Cardiac muscle cell (in vitro differentiated cells and primary cell): ENCODE data around the gene VAMP2. TPM values are rescaled to one million over a fixed set of nuclear protein-coding genes. Genes with fewer than 3 reads are reported as not detected.

ENCODE experiments used
- DNase-seq, 2 donors: peaks; one replicate each; pipeline versions ENCODE4 v3.0.0 to v3.0.0-alpha.2; 2010 to 2017; ENCODE audit warnings: low read depth in 1 of 2, low spot score in 1 of 2
- H3K27ac ChIP-seq: fragments of 200-600 bp; sonication (generic); 2 replicates; pipeline ENCODE4 v1.5.1; 2016
- H3K27me3 ChIP-seq: fragments of 200-600 bp; sonication (generic); 2 replicates; pipeline ENCODE4 v1.6.0; 2016; ENCODE audit warnings: control low read depth
- H3K36me3 ChIP-seq: fragments of 200-600 bp; sonication (generic); 2 replicates; pipeline ENCODE4 v1.5.1; 2016; ENCODE audit warnings: control low read depth
- H3K4me1 ChIP-seq: fragments of 200-600 bp; sonication (generic); 2 replicates; pipeline ENCODE4 v1.8.1; 2017; ENCODE audit warnings: low read depth, mild to moderate bottlenecking, mixed run types
- H3K4me3 ChIP-seq: fragments of 200-600 bp; sonication (generic); 2 replicates; pipeline ENCODE4 v1.5.1; 2016; ENCODE audit warnings: mild to moderate bottlenecking
- H3K9me3 ChIP-seq: fragments of 200-600 bp; sonication (generic); 2 replicates; pipeline ENCODE4 v1.5.1; 2017; ENCODE audit warnings: low read depth, mild to moderate bottlenecking, control low read depth
- CTCF ChIP-seq: IDR thresholded peaks from 2 replicates; pipeline ENCODE4 v1.5.1; 2012; ENCODE audit warnings: low read depth, mild to moderate bottlenecking, low read length
- polyA plus RNA-seq: library from polyadenylated mRNA; unstranded; fragments of >200 nt; fragmentation: Nextera tagmentation; extraction: Ambion mirVana; gene quantifications from 2 replicates; pipeline ENCODE4 v1.2.1, GENCODE V29; 2016
- total RNA-seq: library from RNA; depleted of rRNA; stranded (reverse); fragments of >200 nt; gene quantifications from 2 replicates; pipeline ENCODE4 v1.2.3, GENCODE V29; 2016

Gene VAMP2
- total and polyA plus RNA-seq, 2 experiments from 2014 or later: 35.7 to 102 TPM

GRCh38 chr17:8151120-8151640 is 11.6 kb downstream of the VAMP2 start:
- no peaks in the 10 kb centered on the region for H3K9me3 ChIP-seq
- no peaks in the 10 kb centered on the region for H3K27me3 ChIP-seq
- peaks cover 35% of the 10 kb centered on the region for H3K36me3 ChIP-seq
- peak overlapping the region; percentile 64 for H3K4me3 ChIP-seq
- peaks cover 38% of the 10 kb centered on the region for H3K4me1 ChIP-seq
- peak; percentile 94 to 96 for DNase-seq
- TF ChIP-seq CTCF: no peak
- H3K27ac ChIP-seq: peak overlapping the region; percentile 97

GRCh38 chr17:8150194-8151119 is 12.3 kb downstream of the VAMP2 start:
- Histone ChIP-seq H3K36me3 (peaks cover 41% of the 10 kb centered on the region), H3K4me1 (peaks cover 38% of the 10 kb centered on the region), H3K27me3 (no peaks in the 10 kb centered on the region), H3K9me3 (no peaks in the 10 kb centered on the region), H3K4me3 (peak overlapping the region; percentile 64), H3K27ac (peak overlapping the region; percentile 97)
- no peak for TF ChIP-seq CTCF
- no peak for DNase-seq

- peaks cover 31% of the 10 kb centered on the region for H3K4me1 ChIP-seq
- DNase-seq: no peak
- H3K4me3 ChIP-seq: no peak overlapping the region
- H3K36me3 ChIP-seq: peaks cover 42% of the 10 kb centered on the region
- TF ChIP-seq CTCF: no peak
- H3K9me3 ChIP-seq: no peaks in the 10 kb centered on the region
- no peaks in the 10 kb centered on the region for H3K27me3 ChIP-seq
- H3K27ac ChIP-seq: peak overlapping the region; percentile 97
These were observed 13.1 kb downstream of the VAMP2 start for GRCh38 chr17:8149419-8150193.

GRCh38 chr17:8148560-8148959 is 14.2 kb downstream of the VAMP2 start:
- DNase-seq: no peak
- H3K9me3 ChIP-seq: no peaks in the 10 kb centered on the region
- H3K27ac ChIP-seq: no peak overlapping the region
- no peaks in the 10 kb centered on the region for H3K27me3 ChIP-seq
- no peak for TF ChIP-seq CTCF
- peaks cover 53% of the 10 kb centered on the region for H3K36me3 ChIP-seq
- no peak overlapping the region for H3K4me3 ChIP-seq
- peaks cover 24% of the 10 kb centered on the region for H3K4me1 ChIP-seq

GRCh38 chr17:8147805-8148404 is 14.8 kb downstream of the VAMP2 start:
- no peak overlapping the region for H3K4me3 ChIP-seq
- DNase-seq: no peak
- no peak overlapping the region for H3K27ac ChIP-seq
- no peaks in the 10 kb centered on the region for H3K9me3 ChIP-seq
- H3K36me3 ChIP-seq: peaks cover 58% of the 10 kb centered on the region
- no peaks in the 10 kb centered on the region for H3K27me3 ChIP-seq
- peaks cover 19% of the 10 kb centered on the region for H3K4me1 ChIP-seq
- no peak for TF ChIP-seq CTCF
